SK-N-MC (cell line): ENCODE results near the gene ZBTB39.
A peak's percentile ranks its signal among the peaks of the same experiment; 100 is the strongest.
"Not testable (repeated sequence)": the region's sequence is repeated elsewhere in the genome, so short reads cannot be mapped to it uniquely, and the experiment has no call there.

ENCODE experiments used
- DNase-seq: peaks from one replicate; pipeline ENCODE4 v3.0.0-alpha.2; 2011; ENCODE audit warnings: low read depth, low spot score
- H3K27ac ChIP-seq: fragments of 200-600 bp; sonication (generic); 2 replicates; pipeline ENCODE4 v1.5.1; 2016; ENCODE audit warnings: mixed run types
- H3K36me3 ChIP-seq: fragments of 200-600 bp; sonication (generic); 2 replicates; pipeline ENCODE4 v1.6.1; 2017; ENCODE audit warnings: antibody characterized with exemption, low read length, mixed read lengths; ENCODE audit not compliant: insufficient read depth
- H3K4me3 ChIP-seq: fragments of 200-600 bp; sonication (generic); 2 replicates; pipeline ENCODE4 v1.5.1; 2016
- H3K9ac ChIP-seq: fragments of 200-600 bp; sonication (generic); 2 replicates; pipeline ENCODE4 v1.8.0; 2017; ENCODE audit warnings: mixed run types, mixed read lengths; ENCODE audit not compliant: insufficient read length
- H3K9me3 ChIP-seq: fragments of 200-600 bp; sonication (generic); 2 replicates; pipeline ENCODE4 v1.6.1; 2017; ENCODE audit warnings: low read depth, mild to moderate bottlenecking, antibody characterized with exemption, low read length, moderate library complexity, mixed read lengths
- EZH2 ChIP-seq: fragments of 200-600 bp; sonication (generic); IDR thresholded peaks from one replicate; pipeline ENCODE4 v1.6.1; 2017; ENCODE audit warnings: antibody characterized with exemption
- FOXP2 ChIP-seq: optimal IDR thresholded peaks from 2 replicates; pipeline ENCODE3; 2011; ENCODE audit warnings: mild to moderate bottlenecking, moderate library complexity; ENCODE audit not compliant: insufficient read depth; ENCODE audit errors: extremely low read length, control extremely low read depth
- POLR2AphosphoS5 ChIP-seq: IDR thresholded peaks from 2 replicates; pipeline ENCODE4 v1.6.1; 2012; ENCODE audit warnings: mild to moderate bottlenecking, low read depth, low read length, borderline replicate concordance

ZBTB39 gene, protein sequence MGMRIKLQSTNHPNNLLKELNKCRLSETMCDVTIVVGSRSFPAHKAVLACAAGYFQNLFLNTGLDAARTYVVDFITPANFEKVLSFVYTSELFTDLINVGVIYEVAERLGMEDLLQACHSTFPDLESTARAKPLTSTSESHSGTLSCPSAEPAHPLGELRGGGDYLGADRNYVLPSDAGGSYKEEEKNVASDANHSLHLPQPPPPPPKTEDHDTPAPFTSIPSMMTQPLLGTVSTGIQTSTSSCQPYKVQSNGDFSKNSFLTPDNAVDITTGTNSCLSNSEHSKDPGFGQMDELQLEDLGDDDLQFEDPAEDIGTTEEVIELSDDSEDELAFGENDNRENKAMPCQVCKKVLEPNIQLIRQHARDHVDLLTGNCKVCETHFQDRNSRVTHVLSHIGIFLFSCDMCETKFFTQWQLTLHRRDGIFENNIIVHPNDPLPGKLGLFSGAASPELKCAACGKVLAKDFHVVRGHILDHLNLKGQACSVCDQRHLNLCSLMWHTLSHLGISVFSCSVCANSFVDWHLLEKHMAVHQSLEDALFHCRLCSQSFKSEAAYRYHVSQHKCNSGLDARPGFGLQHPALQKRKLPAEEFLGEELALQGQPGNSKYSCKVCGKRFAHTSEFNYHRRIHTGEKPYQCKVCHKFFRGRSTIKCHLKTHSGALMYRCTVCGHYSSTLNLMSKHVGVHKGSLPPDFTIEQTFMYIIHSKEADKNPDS

GRCh38 chr12:57005980-57006808 is at the start of gene ZBTB39:
Gene ZBTB39 (minus strand): TSS chr12:57006546. CDS start chr12:57004917, 1,629 bp downstream.
- peak within 1 kb of the TSS; percentile 88 for H3K4me3 ChIP-seq
- H3K27ac ChIP-seq = no peak within 1 kb of the TSS
- DNase-seq = no peak
- TF ChIP-seq POLR2AphosphoS5 = no peak
- H3K9me3 ChIP-seq = no peaks in the 10 kb centered on the region
- peak within 1 kb of the TSS; percentile 91 for H3K9ac ChIP-seq
- peaks cover 34% of the 10 kb centered on the region for H3K36me3 ChIP-seq

GRCh38 chr12:57055824-57056223 is 49.5 kb upstream of the ZBTB39 start:
- Histone ChIP-seq H3K36me3 (peaks cover 47% of the 10 kb centered on the region), H3K27ac (0 out of 2 replicates have a peak overlapping the region, but pooled peaks have one; percentile 19), H3K9ac (no peak overlapping the region), H3K4me3 (no peak overlapping the region), H3K9me3 (no peaks in the 10 kb centered on the region)
- TF ChIP-seq EZH2 (no peak), POLR2AphosphoS5 (no peak), FOXP2 (no peak)
- no peak for DNase-seq

DNA sequence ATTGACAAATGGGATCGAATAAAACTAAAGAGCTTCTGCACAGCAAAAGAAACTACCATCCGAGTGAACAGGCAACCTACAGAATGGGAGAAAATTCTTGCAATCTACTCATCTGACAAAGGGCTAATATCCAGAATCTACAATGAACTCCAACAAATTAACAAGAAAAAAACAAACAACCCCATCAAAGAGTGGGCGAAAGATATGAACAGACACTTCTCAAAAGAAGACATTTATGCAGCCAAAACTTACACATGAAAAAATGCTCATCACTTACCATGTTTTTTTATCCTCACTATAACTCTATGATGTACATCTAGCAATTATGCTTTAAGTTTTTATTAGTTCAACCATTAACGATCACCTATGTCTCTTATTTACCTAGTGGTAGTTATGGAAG is 47.6 kb upstream of the ZBTB39 start:
- H3K9me3 ChIP-seq, H3K27ac ChIP-seq, H3K4me3 ChIP-seq, H3K9ac ChIP-seq, DNase-seq: not testable (repeated sequence)
- peaks cover 28% of the 10 kb centered on the region for H3K36me3 ChIP-seq

DNA sequence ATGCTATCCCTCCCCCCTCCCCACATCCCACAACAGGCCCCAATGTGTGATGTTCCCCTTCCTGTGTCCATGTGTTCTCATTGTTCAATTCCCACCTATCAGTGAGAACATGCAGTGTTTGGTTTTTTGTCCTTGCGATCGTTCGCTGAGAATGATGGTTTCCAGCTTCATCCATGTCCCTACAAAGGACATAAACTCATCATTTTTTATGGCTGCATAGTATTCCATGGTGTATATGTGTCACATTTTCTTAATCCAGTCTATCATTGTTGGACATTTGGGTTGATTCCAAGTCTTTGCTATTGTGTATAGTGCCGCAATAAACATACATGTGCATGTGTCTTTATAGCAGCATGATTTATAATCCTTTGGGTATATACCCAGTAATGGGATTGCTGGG is 46.8 kb upstream of the ZBTB39 start:
- not testable (repeated sequence) for H3K4me3 ChIP-seq, H3K27ac ChIP-seq, H3K9ac ChIP-seq, DNase-seq, H3K9me3 ChIP-seq
- H3K36me3 ChIP-seq = peaks cover 21% of the 10 kb centered on the region

DNA sequence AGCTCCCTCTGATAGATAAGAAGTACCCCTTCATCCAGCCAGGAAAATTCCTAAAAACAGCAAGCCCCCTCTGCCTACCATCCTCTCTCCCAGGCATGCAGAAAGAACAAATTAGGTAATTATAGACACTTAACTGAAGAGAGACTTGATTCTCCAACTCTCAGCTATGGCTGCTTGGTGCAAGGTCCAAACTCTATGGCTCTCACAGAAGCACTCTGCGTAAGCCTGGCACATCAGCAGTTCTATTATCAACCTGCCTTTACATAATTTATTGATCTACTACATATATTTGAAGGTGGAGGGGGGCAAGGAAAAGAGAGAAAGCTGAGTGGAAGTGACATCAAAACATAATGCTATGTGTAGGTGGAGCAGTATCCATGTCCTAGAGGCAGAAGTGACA is 44.7 kb upstream of the ZBTB39 start:
- Histone ChIP-seq H3K9me3 (no peaks in the 10 kb centered on the region), H3K9ac (no peak overlapping the region), H3K27ac (no peak overlapping the region), H3K4me3 (no peak overlapping the region), H3K36me3 (peaks cover 5% of the 10 kb centered on the region; the same call in 1 of the 2 replicates)
- DNase-seq = no peak
- TF ChIP-seq POLR2AphosphoS5 (no peak), EZH2 (no peak), FOXP2 (no peak)

- peaks cover 5% of the 10 kb centered on the region; the same call in 1 of the 2 replicates for H3K36me3 ChIP-seq
- H3K4me3 ChIP-seq = no peak within 1 kb of the TSS
- H3K9me3 ChIP-seq = no peaks in the 10 kb centered on the region
- no peak for DNase-seq
- no peak within 1 kb of the TSS for H3K9ac ChIP-seq
- TF ChIP-seq FOXP2 (no peak), POLR2AphosphoS5 (no peak), EZH2 (no peak)
- no peak within 1 kb of the TSS for H3K27ac ChIP-seq
These were observed 43.5 kb upstream of the ZBTB39 start, which contains the start of gene MYO1A for GRCh38 chr12:57049890-57050289. Gene MYO1A (minus strand): TSS chr12:57050129. CDS start chr12:57048323, 1,806 bp downstream.

DNA sequence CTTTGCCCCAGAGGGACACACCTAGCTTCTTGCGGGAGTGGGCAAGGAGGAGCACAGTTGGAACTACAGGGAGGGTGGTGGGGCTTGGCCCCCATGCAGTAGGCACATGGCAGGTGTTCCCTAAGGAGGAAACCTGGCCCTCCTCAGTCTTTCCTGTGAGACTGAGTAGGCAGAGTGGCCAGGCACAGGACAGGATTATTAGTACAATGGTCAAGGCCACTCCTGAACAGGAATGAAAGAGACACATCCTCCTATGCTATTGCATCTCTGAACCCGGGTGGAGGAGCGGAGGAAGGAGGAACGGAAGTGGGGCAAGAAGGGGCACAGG is 42.7 kb upstream of the ZBTB39 start:
- Histone ChIP-seq H3K4me3 (no peak overlapping the region), H3K9ac (no peak overlapping the region), H3K27ac (no peak overlapping the region), H3K9me3 (no peaks in the 10 kb centered on the region), H3K36me3 (peaks cover 2% of the 10 kb centered on the region; the same call in 1 of the 2 replicates)
- DNase-seq = no peak
- TF ChIP-seq FOXP2 = no peak
- TF ChIP-seq POLR2AphosphoS5 = no peak
- no peak for TF ChIP-seq EZH2

DNA sequence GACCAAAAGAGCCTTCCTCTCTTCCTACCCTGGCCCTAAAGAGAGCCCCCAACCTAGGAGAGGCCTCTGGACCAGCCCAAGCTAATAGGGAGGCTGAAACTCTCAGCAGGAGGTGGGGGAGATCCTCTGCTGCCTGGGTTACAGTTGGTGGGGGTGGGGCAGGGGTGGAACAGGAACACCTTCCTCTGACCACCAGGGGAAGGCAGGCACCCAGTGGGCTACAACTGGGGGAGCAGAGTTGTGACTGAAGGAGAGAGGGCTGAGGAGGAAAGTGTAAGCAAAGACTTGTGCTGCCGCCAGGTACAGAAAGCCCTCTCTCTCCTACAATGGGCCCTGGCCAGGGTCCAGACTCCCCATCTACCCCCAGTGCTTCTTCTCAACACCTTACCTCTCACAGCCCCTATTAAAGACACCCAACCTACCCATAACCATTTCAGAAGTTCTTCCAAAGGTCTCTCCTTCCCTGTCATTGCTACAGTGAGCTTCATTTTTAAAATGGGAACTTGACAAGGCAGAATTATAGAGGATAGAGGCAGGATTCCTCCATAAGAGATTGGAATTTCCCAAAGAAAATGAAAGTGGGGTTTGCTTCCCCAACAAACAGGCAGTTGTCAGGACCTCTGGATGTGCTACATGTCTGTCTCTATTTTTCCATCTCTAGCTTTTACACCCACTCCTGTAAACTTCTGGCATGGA is 42.2 kb upstream of the ZBTB39 start:
- no peak overlapping the region for H3K4me3 ChIP-seq
- TF ChIP-seq POLR2AphosphoS5 (no peak), FOXP2 (no peak), EZH2 (no peak)
- no peak overlapping the region for H3K9ac ChIP-seq
- no peak overlapping the region for H3K27ac ChIP-seq
- no peaks in the 10 kb centered on the region for H3K9me3 ChIP-seq
- no peaks in the 10 kb centered on the region for H3K36me3 ChIP-seq
- no peak for DNase-seq
